GM19397 (cell line): ENCODE data around the gene NENF.
A peak's percentile ranks its signal among the peaks of the same experiment; 100 is the strongest.

Experiments used
- ATAC-seq: cut with Tn5 transposase; IDR thresholded peaks from one replicate; pipeline ENCODE4 v1.9.1; 2021; ENCODE audit warnings: mild to moderate bottlenecking, moderate library complexity; ENCODE audit not compliant: unreplicated experiment

The NENF gene

GRCh38 chr1:212430955-212431394 is 1.7 kb upstream of the NENF start:
- no peak for ATAC-seq

- ATAC-seq: no peak
These were observed 1.1 kb upstream of the NENF start for GRCh38 chr1:212431644-212432043.

DNA sequence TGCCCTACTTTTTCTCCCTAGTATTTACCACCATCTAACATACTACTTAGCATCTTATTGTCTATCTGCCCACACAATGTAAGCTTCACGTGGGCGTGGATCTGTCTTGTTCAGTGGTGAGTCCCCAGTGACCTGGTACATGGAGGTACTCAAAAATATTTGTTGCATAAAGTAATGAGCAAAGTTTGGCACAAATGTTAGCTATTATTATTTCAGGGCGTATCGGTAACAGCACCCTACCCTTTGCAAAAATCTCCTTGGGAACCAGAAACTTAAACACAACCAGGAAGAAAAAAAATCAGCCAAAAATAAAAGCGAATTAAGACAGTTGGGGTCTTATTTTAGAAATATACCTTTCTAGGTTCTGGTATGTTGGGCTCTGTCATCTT is 454 bp upstream of the NENF start:
- no peak for ATAC-seq

DNA sequence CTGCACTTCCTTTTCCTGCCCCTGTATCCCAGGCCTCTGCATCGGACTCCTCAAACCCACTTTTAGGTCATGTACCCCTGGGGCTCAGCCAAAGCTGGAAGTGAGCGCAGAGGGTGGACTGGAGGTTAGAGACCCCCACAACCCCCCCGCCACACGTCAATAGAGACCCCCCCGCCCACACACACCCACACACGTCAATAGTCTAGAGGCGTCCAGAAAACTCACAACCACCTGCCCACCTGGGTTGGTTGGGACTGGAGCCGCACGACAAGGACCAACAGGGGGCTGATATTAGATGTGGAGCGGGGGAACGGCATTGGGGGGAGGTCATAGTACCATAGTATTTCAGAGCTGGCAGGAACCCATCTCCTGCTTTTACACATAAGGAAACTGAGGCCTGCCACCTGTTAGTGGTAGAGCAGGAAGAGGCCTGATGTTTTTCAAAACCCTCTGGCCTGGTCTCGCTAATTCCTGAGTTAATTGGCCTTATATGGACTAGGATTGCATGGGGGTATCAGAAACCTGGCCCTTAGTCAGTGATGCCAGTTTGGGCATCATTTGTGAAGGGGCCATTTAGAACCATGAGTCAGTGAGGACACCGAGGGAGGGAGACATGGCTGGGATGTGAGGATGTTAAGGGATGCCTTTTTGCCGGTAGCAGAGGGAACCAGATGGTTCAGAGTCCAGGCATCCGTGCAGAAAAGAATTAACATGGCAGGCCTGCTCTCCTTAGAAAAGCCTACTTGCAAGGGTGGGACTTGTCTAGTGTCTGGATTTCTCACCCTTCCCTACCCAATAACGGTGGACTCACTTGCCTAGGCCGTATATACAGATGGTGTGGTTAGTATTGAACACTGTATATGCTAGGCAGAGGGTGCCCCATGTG is 1.1 kb downstream of the NENF start:
- no peak for ATAC-seq

DNA sequence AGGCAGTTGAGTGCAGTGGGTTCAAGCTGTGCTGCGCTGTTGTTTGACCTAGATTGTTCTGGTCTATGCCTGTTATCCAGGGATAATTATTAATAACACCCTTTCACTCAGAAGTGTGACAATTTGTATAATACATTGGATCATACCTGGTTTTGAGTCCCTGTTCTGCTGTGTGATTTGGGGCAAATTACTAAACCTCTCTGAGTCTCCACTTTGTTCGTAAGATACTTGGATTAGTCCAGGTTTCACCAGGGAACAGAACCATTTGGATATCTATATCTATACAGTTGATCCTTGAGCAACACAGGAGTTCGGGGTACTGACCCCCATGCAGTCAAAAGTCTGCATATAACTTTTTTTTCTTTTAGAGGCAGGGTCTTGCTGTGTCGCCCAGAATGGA is 2.3 kb downstream of the NENF start:
- no peak for ATAC-seq

GRCh38 chr1:212437179-212437798 is 4.6 kb downstream of the NENF start:
- no peak for ATAC-seq

DNA sequence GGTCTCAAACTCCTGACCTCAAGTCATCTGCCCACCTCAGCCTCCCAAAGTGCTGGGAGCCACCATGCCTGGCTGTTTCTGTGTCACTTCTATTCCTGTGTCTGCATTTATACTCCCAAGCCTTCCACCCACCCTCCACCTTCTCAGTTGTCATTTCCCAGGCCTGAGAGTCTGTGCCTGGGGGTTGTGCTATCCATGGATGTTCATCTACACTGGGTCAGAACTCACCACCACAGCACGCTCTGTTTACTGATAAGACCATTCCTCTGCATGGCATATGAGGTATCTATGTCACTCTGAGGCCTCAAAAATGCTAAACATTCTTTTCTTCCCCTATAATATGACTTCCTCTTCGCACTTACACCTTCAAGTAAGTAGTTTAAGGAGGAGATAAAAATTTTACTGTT is 6.1 kb downstream of the NENF start:
- ATAC-seq: no peak

- no peak for ATAC-seq
These were observed 7.7 kb downstream of the NENF start for GRCh38 chr1:212440419-212440818.

DNA sequence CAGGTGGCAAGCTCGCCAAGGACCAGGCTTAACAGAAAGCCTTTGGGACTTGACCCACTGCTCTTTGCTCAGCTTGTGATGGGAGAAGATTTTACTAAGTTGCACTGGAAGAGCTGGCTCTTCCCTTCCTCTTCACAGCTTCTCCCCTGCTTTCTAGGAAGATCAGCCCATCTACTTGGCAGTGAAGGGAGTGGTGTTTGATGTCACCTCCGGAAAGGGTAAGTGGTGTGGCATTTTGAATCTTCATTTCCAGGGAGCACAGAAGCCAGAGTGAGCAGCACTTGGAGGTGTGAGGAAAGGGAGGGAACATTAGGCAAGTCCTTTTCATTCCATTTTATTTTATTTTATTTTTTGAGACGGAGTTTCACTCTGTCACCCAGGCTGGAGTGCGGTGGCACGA is 9.7 kb downstream of the NENF start:
- ATAC-seq: no peak

DNA sequence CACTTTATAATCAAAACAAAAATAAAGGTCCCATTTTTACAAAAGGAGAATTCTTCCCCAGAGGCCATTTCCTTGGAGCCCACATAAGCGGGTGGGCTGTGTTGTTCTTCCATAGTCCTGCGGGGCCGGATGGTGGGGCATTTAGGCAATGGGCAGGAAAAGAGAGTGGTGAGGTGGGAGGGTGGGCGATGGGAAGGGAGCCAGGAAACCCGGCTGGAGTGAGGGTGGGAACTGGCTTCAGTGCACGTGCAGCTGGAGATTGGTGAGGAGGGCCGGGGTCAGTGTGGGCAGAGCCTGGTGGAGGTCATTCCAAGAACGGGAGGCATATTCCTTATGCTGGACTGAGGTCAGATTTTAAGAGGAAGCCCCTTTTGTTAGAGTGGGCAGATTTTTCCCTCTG is 13.6 kb downstream of the NENF start:
- no peak for ATAC-seq

GRCh38 chr1:212447478-212447877 is 14.8 kb downstream of the NENF start:
- no peak for ATAC-seq

DNA sequence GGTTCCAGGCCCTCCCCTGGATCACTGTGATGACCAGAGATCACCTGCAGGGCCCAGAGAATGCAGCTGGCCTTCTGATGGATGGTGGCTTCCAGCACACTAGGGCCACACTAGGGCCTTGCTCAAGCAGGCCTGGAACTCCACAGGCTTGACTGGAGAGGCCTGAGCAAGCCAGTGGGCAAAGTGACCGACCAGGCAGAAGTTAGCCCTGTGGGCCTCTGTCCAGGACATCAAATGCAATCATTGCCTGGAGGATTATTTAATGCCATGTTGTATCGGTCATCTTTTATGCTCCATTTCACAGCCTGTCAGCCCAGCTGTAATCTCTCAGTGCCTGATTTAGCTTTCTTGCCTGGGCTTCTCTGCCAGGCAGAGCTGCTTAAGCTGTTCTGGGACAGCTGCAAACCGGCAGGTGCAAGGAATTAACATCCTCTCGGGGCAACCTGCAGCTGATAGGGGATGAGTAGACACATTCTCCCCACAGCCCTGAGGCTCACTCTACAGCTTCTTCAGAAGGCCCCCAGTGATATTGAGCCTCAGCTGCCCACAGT is 17.7 kb downstream of the NENF start:
- no peak for ATAC-seq

- no peak for ATAC-seq
These were observed 18.9 kb downstream of the NENF start for GRCh38 chr1:212451416-212452322.

DNA sequence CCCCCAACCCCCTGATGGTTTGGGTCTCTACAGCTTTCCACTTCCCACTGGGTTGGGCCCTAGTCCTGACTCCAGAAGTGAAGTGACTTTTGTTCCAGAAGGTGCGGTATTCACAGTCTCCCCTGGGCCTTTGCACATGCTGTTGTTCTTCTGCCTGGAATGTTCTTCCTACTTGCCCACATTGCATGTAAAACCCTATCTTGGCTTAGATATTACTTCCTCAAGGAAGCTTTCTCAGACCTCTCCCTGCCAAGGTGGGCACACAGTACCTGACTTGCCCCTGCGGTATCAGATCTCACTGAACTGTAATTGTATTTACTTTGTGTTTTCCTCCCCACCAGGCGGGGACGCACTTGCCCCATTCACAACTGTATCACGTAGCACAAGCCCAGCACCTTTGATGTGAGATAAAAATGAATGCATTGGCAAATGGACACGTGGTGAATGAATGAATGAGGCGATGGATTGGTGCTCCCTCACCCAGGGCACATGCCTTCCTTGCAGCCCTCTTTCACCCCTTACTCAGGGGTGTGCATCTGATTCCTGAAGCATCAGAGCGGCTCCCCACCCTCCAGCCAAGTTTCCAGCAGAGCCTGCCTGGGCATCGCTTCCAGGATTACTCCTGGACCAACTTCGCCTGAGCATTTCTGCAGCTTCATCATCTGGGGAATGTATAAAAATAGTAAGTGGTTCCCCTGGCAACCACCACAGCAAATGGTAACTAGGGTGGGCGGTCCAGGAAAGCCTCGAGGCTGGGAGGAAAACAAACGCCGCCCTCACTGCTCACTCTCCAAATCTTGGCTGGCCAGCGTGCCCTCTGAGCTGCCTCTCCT is 19.8 kb downstream of the NENF start:
- no peak for ATAC-seq

GRCh38 chr1:212453156-212453857 is 20.6 kb downstream of the NENF start:
- no peak for ATAC-seq

DNA sequence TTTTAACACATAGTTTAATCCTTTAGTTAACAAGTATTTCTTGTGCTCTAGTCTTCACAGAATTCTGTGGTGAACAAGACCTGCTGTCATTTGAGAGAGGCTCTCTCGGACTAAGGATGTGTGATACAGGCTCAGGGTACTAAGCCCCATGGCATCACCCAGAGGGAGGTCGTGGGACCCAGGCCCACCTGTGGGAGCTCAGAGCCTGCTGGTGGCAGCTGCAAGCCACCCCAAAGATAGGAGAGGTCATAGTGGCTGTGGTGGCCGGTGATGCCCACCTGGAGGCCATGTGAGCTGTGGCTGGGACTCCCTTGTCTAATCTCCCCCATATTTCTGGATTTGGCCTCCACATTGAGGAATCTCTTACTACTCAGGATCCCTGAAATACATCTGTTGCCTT is 22.0 kb downstream of the NENF start:
- ATAC-seq: no peak

DNA sequence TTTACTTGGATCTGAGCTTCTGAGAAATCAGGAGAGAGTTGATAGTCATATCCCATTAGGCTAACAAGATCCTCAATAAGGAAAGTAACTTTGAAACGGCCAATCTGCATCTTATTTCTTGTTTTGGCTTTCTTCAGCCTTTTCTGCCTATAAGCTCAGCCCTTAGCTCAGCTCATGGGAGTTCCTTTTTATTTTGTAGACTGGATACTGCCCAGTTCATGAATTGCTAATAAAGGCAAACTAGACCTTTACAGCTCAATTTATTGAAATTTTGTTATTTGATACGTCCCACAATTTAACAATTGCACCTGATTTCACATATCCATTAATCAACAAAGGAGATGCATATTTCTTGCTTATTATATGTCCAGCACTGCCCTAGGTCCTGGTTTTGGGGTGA is 22.7 kb downstream of the NENF start:
- ATAC-seq: no peak

GRCh38 chr1:212455803-212456528 is 23.2 kb downstream of the NENF start:
- peak; percentile 54 for ATAC-seq

GRCh38 chr1:212457740-212458338 is 25.1 kb downstream of the NENF start:
- no peak for ATAC-seq
